GM18519 (cell line): ENCODE measurements around the gene DAAM1.

Experiments
- ATAC-seq: cut with Tn5 transposase; IDR thresholded peaks from one replicate; pipeline ENCODE4 v1.9.1; 2021; ENCODE audit warnings: mild to moderate bottlenecking, moderate library complexity; ENCODE audit not compliant: unreplicated experiment, low FRiP score

The DAAM1 gene

DNA sequence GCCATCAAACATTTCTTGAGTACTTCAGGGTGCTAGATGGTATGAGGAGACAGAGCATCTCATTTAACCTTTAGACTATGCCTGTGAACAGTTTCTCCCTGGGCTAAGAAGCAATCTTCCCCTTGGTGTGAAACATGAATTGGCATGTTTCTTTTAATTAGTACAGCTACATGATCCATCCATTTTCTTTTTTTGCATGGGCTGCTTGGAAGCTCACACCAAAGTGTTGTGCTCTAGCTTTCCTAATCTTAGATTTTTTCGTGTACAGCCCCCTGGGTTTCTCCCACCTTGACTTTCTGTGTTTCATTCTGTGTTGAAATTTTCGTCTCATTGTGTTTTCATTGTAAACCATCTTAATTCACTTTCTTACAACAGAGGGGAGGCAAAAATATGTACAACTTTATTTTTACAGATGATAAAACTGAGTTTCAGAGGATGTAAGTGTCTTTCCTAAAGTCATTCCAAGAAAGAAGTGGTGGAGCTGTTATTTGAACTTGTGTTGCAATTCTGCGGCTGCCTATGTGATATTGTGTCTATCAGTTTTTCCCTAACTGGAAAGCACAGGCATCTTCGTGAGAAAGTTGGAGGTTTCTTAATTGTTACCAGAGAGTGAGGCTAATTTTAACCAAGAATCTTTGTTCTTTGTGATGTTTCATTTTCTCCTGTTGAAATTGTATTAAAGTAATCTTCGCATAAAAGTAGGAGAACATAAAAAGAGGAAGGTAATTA, 64.5 kb downstream of the DAAM1 start:
- no peak for ATAC-seq

DNA sequence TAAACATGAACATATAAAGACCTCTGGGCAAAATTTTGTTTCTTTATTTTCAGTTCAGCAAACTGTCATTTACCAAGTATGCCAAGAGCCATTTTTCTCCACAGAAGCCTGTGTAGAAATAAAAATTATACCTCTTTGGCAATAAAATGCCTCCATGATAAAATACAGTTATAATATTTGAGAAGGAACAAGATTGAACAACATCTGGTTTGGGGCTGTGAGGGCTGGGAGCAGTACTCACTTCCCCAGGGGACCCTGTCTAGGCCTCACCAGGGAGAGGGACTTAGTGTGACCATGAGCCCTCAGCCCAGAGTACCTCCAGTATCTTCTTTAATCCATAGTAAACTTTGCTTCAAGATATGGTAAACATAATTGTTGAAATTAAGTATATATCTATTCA, 65.1 kb downstream of the DAAM1 start:
- no peak for ATAC-seq

DNA sequence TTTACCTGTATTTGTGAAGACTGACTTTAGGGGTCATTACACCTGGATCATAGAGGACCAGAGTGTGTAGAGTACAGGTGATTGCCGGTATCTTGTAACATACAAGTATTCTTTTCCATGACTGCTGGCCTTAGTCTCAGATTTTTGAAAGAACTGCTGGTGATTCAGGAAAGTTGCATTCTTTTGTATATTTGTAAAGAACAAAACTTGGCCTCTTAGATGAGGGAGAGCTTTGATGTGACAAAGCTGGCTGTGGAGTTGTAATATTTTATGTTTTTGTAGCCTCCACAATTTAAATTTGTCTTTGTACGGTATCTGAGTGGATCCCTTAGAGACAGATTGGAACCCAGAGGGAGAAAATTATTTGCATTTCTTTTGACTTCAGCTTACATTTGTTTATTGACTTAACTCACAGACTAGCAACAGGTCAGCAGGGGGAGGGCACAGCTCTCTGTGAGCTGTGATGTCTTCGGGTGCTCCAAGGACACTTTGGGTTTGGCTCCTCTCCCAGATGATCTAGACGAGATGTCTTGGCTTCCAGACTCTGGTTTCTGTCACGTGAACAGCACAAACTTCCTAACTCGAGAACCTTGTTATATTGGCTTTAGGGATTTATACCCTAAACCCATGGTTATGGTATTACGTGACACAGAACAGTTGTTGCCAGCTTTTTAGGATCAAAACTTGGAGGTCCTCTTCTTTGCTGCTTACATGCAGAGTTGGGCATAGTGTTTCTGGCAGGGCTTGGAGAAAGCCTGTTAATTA, 65.9 kb downstream of the DAAM1 start:
- ATAC-seq, result no peak

DNA sequence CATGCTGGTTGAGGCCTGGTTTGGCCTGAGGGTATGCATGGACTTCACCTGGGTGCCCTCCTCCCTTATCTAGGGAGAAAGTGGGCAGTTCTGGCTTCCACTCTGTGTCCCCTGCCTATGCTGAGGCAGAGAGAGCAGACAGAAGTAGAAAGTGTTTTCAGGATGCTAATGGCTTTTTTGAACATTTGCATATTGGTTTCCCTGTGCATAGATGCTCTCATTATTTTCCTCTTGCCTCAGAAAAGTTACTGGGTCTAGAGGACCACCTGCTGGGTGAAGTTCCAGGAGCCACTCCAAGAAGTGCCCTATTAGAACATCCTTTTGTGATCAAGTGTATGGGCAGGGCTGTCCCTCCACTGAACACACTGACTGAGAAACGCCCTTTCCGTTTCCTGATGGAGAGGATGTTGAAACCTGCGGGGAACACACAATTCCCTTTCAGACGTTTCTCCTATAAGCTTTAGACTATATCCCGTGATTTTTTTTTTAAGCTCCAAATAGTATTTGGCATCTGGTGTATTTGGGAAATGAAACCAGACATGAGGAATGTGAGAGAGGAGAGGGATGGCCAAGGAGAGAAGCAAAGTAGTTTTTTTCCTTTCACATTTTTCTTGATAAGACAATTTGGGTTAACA, 66.6 kb downstream of the DAAM1 start:
- no peak for ATAC-seq

DNA sequence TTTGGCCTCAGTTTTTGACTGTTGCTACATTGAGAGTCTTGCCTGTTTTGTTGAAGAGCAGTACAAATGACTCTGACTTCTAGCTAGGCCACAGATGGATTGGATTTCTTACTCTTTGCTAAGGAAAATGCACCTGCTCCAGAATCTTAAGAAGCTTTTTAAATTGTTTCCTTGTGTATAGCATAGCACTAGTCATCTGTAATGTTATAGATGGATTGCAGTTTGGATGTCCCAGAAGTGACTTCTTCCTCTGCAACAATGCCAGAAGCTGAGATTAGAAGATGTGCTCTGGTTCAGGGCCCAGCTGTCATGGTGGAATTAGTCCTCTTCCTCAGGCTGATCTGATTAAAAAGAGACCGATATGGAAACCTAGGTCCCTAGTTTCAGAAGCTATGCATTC, 67.9 kb downstream of the DAAM1 start:
- no peak for ATAC-seq

DNA sequence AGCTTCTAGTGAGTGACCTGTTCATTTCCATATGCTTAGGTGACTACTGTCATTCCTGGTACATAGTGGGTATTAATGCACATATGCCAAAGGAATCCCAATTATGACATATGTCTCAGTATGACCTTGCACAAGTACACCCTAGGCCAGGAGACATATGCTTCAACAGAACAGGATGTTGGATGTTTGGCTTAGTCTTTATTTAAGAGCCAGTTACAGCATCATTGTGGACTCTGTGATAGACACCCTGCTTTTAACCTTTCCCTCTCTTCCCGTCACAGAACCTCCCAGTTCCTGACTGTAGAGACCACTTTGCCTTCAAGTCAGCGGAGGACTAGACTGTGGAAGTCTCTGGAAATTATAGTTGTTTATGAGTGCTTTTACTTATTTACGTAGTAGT, 72.9 kb downstream of the DAAM1 start:
- ATAC-seq, result no peak

DNA sequence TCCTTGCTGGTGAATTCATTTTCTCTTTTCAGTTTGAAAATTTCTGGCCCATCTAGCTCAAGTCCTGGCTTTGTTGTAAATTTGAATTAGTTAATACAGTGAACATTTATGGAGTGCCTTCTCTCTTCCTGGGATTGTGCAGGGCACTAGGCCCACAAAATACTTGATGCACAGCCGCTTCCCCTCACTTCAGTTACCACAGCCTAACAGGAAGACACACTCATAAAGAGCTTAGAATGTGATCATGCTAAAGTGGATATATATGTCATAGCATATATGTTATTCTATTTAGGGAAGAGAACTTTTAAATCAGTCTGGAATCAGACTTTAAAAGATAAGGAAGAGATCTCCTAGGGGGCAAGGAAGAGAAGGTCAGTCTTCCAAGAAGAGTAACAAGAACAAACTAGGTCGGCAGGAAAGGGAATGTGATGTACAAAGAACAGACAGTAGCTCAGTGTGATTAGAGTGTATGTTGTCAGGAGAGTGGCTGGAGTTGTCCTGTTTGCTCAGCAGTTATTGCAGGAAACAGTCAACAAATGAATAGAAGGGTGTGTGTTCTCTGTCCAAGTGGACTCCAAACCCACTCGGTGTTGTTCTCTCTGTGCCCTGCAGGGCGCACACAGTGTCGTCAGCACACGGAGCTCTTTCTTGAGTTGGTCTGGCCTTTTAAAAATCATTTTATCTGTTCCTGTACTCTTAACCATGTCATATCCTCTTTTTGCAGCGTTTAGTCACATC, 74.4 kb downstream of the DAAM1 start:
- no peak for ATAC-seq

DNA sequence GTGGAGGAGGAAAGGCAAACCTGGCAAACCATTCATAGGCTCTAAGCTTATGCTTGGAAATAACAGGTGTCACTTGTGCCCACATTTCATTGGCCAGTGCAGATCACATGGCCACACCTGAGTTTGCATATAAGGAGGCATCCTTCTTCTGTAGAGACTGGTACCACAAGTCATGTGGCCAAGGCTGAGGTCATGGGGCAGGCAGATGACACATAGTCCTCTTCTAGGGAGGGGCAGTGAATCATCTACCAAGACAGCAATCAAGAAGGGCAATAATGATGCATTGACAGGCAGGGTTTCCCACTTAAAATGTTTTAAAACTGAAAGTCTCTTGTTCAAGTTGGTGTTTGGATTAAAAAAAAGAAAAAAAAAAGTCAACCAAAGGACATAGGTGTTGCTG, 77.3 kb downstream of the DAAM1 start:
- no peak for ATAC-seq

DNA sequence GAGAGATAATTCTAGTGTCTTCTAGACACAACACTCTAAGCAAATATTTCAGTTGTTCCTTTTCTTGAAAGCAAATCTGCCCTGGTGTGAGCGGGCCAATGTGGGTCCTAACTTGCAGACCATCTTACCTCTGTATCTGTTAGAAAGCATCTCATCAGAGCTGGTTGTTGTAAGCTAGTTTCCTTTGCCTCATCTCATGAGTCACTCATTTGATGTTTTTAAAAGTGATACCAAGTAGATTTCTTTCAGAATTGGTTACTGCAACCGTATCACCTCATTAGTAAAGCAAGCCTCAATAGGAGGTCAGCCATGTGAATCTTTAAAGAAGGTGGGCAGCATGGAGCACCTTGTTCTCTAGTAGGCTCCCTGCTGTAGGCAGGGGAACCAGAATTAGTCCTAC, 78.6 kb downstream of the DAAM1 start:
- ATAC-seq, result no peak

DNA sequence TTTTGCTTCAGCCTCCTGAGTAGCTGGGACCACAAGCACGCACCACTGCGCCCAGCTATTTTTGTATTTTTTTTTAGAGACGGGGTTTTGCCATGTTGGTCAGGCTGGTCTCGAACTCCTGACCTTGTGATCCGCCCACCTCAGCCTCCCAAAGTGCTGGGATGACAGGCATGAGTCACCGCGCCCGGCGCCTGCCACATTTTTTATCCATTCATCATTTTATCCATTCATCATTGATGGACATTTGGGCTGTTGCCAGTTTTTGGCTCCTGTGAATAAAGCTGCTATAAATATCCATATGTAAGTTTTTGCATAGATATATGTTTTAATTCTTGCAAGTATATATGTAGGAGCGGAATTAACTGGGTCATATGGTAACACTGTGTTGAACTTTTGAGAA, 79.5 kb downstream of the DAAM1 start:
- ATAC-seq, result no peak

DNA sequence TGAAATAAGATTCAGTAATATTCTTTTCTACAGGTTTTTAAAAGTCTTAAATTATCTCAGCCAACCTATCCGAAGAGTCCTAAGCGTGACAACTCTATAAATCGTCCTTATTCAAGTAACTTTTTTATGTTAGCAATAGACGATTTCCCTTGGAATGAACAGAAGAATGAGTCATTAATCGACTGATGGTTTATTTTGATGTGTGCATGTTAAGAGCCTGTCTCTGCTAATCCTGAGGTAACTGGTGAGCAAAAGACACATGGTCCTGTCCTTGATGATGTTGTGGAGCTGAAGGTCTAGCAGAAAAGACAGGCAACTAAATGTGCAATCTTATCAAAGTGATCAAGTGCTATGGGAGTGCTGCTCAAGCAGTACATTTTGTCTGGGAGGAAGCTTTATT, 80.4 kb downstream of the DAAM1 start:
- no peak for ATAC-seq

DNA sequence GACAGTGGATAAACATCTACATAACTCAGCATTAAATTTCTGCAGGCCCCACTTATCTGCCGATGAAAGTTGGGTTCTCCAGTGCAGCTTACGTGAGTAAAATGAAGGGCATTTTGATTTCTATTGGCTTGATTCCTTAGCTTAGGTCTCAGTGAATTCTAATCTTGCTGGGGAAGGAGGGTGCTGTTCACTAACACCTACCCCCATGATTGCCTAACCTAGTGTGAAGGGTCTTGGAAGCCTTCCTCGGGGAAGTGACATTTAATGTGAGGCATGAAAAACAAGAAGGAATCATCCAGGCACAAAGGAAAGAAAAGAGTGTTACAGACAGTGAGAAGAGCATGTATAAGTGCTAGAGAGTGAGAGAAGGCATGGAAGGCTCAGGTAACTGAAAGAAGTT, 81.0 kb downstream of the DAAM1 start:
- ATAC-seq, result no peak

DNA sequence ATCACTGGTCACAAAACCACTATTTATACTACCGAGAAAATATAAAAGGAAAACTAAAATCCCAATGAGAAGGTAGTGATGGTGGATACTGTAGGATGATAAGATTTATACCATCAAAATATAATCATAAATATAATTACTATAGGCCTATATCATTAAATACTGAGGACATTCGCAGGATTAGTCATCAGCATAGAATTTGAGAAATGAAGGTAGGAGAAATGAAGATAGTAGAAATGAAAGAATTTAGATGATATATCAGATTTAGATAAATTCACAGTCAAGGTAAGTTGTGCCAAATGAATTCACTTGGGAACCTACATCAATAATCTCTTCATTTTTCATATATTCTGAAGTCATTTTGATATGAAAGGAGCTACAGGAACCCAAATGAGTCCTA, 82.8 kb downstream of the DAAM1 start:
- no peak for ATAC-seq

DNA sequence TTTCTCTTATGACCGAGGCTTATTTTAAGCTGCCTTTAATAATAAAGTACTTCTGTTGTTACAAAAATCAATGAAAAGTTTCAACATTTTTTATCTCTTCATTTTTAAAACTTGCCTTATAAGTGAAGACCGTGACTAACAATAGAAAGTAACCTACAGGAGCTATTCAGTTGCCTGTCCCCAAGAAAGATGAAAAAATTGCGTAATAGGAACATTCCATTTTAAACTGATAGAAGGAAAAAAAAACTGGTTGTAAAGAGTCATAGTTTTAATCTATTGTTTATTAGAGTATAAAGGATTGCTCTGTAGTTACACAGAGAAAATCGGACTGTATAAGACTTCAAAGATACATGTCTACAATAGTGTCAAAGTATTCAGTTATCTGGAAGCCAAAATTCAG, 83.3 kb downstream of the DAAM1 start:
- ATAC-seq, result no peak

DNA sequence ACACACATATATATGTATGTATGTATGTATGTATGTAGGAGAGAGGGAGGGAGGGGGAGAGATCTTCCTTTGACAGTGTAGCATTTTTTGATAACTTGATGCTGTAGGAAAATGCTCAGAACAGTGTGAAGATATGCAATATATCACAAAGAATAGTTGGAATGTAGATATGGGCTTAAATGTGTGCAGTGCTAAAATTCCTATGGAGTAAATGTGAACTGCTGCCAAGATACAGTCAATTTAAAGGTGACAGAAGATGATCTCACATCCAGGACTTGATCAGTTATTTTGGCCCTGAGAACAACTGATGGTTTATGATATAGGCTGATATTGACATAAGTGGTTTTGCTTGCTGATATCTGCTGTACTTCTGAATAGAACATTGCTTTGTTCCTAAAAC, 84.2 kb downstream of the DAAM1 start:
- ATAC-seq, result no peak

DNA sequence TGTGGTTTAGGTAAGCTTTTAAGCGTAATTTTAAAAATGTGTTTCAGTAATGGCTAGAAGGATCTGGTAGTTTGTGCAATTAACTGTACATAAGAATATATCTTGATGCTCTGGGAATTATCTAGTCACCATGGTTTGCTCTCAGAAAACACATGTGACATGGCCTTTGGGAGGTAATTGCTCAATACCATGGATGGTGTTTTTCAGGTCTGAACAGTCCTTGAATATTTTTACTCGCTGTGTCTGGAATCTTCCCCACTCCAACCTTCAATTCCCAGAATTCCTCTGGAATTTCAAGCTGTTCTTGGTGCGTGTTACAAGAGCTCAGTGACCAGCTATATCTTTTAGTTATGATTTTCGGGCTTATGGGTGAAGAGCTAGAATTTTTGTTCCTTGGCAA, 85.3 kb downstream of the DAAM1 start:
- no peak for ATAC-seq

DNA sequence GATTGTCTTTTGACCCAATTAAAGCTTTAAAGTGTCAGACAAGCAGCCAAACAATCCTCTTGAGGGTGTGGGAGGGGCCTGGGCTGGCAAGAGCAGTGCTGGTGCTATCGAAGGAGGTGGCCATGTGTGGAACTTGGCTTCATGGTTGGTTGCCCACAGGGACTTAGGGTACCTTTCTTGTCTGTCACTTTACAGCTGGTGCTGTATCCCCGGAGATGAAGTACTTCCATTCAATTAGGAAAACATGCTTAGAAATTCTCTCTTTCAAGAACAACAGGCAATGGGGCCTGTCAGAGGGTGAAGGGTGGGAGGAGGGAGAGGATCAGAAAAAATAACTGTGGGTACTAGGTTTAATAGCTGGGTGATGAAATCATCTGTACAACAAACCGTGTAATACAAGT, 86.5 kb downstream of the DAAM1 start:
- ATAC-seq, result no peak

DNA sequence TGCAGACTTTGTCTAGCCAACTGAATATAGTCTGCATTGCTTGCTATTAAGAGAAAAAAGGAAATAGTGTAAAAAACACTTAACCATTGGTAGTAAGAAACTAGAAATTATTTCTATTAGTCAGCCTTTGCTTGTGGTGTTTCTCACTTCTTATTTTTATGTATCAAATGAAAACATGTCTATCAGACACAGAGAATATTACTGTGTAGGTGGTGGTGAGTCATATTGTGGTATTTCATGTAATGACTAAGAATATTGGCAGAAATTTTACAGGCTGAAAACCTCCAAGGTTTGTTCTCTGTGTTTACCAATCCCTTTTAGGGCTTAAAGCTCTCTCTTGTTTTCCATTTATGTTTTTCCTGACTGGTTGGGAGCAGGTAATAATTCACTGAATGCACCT, 87.2 kb downstream of the DAAM1 start:
- ATAC-seq, result peak; percentile 98

DNA sequence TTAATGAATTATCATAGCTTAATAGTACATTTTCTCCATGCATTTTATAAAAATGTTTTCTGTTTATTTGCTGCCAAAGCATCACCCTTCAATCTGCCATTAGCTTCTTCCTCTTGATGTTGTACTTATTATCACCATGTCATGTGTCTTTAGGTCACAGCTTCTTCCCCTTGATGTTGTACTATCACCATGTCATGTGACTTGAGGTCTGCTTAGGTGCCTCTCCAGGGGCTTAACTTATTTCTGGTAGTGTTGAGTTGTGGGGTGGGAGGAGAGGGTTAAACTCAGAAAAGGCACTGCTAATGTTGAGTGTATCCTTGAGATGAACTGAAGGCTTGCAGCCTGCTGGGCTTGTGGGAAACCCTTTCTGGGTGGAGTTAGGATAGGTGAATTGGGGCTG, 87.8 kb downstream of the DAAM1 start:
- ATAC-seq, result no peak

DNA sequence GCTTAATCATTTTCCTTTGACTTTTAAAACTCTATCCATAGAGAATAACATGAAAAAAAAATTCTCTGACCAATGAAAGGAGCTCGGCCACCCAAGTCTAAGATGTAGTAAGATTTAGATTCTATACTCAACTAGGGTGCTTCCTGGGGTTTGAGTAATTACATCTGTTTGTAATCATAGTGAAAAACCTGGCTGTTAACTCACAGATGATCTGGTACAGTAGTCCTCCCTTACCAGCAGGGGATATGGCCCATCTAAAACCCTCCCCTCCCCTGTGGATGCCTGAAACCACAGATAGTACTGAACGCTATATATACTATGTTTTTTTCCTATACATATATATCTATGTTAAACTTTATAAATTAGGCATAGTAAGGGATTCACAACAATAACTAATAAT, 89.2 kb downstream of the DAAM1 start:
- no peak for ATAC-seq

DNA sequence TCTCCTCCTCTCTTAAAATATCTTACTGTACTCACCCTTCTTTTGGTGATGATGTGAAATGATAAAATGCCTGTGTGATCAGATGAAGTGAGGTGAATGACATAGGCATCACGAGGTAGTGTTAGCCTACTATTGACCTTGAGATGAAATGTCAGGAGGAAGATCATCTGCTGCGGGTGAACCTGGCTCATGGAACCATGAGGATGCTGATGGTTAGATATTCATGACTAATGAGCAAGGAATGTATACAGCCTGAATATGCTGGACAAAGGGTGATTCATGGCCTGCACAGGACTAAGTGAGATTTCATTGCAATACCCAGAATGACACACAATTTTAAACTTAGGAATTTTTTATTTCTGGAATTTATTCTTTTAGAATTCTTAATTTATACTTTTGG, 89.6 kb downstream of the DAAM1 start:
- no peak for ATAC-seq
